GM19452 (cell line): Measurements from ENCODE around the gene PRDX1.
A peak's percentile ranks its signal among the peaks of the same experiment; 100 is the strongest.

ENCODE experiments used
- ATAC-seq: cut with Tn5 transposase; IDR thresholded peaks from one replicate; pipeline ENCODE4 v1.9.1; 2021; ENCODE audit not compliant: unreplicated experiment

The PRDX1 gene

DNA sequence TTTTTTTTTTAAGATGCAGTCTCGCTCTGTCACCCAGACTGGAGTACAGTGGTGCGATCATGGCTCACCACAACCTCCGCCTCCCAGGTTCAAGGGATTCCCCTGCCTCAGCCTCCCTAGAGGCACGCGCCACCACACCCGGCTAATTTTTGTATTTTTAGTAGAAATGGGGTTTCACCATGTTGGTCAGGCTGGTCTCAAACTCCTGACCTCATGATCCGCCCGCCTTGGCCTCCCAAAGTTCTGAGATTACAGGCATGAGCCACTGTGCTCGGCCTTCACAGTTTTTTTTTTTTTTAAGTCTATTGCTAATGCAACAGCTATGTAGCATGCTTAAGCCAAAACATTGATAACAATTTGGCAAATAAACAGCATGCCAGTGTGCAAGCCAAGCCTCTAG, 54.3 kb downstream of the PRDX1 start:
- ATAC-seq: peak; percentile 66

- no peak for ATAC-seq
Measured at GRCh38 chr1:45465277-45465676, 56.4 kb downstream of the PRDX1 start.
